GM21576 (cell line): Measurements from ENCODE around the gene SLC12A5.

Experiments used
- ATAC-seq: cut with Tn5 transposase; IDR thresholded peaks from one replicate; pipeline ENCODE4 v1.9.1; 2021; ENCODE audit warnings: mild to moderate bottlenecking, moderate library complexity; ENCODE audit not compliant: unreplicated experiment

Gene SLC12A5

GRCh38 chr20:46051556-46052308 is 22.7 kb downstream of the SLC12A5 start:
- no peak for ATAC-seq

DNA sequence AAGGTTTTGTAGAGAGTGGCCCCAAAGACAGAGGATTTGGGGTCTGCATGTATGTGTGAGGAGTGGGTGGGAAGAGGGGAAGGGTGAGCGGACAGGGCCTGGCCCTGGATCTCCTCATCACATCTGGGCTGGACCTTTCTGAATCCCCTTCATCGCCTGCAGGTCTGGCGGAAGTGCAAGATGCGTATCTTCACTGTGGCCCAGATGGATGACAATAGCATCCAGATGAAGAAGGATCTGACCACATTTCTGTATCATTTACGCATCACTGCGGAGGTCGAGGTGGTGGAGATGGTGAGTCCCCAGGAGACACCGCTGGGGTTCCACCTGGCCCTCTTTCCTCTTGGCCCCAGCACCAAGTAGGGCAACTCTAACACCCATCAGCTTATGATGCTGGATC is 24.4 kb downstream of the SLC12A5 start:
- no peak for ATAC-seq

GRCh38 chr20:46054606-46055005 is 25.6 kb downstream of the SLC12A5 start:
- no peak for ATAC-seq

DNA sequence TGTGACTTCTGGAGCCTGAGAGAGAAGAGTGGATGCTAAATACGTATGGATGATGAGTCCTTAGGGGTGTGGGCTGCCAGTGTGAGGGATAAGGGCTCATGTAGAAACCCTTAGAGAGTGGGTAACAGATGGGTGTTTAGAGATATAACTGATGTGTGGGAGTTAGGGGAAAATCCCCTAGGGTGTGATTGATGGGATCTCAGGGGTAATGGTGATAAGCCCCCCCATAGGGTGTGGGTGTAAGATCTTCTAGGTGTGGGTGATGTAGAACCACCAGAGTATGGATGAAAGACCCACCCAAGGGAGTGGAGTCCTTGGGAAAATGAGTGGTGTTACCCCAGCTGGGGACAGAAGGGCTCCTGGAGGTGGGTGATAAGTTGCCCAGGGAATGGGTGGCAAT is 26.3 kb downstream of the SLC12A5 start:
- no peak for ATAC-seq

DNA sequence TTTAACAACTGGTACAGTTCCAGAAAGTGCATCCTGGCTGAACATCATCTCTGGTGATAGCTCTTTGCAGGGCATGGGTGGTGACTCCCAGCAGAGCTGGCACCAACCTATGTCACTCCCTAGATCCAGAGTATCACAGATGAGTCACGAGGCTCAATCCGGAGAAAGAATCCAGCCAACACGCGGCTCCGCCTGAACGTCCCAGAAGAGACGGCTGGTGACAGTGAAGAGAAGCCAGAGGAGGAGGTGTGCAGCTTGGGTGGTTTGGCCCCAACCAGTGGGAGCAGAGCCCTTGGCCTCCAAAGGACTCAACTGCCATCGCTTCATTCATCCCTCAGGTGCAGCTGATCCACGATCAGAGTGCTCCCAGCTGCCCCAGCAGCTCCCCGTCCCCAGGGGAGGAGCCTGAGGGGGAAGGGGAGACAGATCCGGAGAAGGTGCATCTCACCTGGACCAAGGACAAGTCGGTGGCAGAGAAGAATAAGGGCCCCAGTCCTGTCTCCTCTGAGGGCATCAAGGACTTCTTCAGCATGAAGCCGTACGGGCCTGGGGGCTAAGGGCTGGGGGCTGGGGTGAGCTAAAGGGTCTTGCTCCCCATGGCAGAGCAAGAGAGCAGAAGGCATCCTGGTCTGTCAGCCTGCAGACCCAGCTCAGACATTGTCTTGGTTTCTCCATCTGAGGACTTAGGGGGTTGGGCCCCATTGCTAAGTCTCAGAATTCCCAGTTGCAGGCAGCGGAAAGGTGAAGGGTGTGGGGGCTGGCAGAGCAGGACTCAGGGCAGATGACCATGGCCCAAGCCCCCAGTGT is 27.2 kb downstream of the SLC12A5 start:
- no peak for ATAC-seq

- ATAC-seq = no peak
Observed at GRCh38 chr20:46056970-46057855, 28.2 kb downstream of the SLC12A5 start.

- ATAC-seq = no peak
Observed at GRCh38 chr20:46057856-46058598, 29.0 kb downstream of the SLC12A5 start.

GRCh38 chr20:46058599-46059281 is 29.7 kb downstream of the SLC12A5 start:
- no peak for ATAC-seq

DNA sequence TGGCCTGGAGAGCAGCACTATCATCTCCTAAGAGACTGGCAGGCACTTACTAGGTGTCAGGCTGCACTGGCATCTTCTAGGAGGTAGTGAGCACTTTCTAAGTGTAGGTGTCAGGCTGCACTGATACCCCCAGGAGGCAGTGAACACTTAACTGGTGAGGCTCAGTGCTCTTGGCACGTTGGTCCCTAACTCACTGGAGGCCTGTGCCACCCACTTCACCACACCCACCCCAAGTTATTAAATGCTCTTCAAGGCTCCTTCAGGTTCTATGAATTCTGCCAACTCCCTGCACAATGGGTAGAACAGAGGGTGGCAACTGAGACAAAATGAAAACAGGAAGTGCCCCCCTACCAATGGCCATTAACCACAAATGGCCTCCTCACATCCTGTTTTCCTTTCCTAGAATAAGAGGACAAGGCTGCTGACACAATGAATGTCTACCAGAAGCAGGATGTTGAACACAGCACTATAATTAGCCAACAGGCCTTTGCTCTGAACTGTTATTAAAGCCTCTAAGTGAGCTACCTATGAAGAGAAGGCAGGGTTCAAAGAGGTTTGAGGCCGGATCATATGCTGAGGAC is 31.4 kb downstream of the SLC12A5 start:
- ATAC-seq = no peak

GRCh38 chr20:46060975-46061374 is 32.0 kb downstream of the SLC12A5 start:
- no peak for ATAC-seq

GRCh38 chr20:46062151-46062550 is 33.1 kb downstream of the SLC12A5 start:
- ATAC-seq = no peak

DNA sequence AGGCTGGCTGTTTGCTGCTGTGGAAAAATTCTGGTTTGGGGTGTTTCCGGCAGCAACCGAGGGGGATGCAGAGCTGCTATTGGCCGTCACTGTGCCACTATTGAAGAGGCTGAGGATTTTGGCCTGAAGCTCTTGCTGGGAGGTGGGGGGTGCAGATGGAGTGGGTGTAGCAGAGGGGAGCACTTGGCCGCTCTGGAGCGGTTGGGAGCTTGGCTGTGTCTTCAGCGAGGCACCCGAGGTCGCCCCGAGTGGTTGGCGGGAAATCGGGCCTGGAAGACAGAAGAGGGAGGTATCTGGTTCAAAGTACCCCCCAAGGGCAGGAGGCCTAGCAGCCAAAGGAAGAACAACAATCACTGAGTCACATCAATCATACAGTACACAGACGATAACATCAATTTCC is 33.6 kb downstream of the SLC12A5 start:
- no peak for ATAC-seq

DNA sequence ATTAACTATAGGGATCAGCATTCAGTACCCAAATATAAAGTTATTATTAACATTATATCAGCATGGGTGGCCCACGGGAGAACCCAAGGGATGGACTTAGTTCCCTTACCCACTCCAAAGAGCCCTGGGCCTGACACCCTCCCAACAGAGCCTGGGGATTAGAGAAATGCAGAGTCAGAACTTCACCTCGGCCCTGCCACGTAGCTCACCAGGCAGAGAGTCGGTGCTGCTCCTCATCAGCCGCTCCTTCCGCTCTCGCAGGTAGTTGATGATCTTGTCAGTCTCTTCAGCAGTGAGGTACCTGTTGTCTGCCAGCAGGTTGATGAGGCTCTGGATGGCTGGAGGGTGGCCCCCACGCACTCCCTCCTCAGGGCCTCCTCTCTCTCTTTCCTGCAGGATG is 34.1 kb downstream of the SLC12A5 start:
- no peak for ATAC-seq

DNA sequence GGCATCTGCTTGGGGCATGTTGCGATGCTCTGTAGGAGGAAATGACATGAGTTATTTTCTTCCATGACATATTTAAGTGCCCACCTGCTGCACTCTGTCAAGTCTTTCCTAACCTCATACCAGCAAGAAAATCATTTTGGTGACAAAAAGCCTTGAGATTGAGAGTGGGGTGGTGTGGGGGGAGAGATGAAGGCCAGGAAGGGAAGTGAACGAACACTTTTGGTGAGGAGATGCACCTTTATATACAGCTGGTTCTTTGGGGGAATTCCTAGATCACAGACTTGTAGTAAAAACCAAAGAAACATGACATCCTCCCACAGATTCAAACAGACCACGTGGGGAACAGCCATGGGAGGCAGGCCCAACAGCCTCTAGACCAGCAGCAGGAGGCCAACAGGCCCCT is 34.6 kb downstream of the SLC12A5 start:
- no peak for ATAC-seq

- ATAC-seq = no peak
Observed at GRCh38 chr20:46065006-46065405, 36.0 kb downstream of the SLC12A5 start.

DNA sequence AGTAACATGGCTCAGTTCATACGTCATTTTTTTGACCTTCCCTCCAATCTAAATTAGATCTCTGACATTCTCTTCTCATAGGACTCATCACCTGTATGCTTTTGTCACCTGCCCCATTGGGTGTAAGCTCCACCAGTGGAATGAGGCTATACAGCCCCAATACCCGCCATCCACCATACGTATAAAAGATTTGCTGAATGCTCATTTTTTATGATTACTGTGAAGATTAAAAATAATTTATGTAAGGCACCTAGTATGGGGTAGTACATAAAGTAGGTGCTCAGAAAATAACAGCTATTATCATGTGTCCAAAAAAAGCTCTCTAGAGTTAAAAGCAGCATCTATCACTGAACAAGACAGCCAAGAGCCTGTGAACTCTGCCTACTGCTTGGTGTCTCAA is 36.7 kb downstream of the SLC12A5 start:
- ATAC-seq = no peak

DNA sequence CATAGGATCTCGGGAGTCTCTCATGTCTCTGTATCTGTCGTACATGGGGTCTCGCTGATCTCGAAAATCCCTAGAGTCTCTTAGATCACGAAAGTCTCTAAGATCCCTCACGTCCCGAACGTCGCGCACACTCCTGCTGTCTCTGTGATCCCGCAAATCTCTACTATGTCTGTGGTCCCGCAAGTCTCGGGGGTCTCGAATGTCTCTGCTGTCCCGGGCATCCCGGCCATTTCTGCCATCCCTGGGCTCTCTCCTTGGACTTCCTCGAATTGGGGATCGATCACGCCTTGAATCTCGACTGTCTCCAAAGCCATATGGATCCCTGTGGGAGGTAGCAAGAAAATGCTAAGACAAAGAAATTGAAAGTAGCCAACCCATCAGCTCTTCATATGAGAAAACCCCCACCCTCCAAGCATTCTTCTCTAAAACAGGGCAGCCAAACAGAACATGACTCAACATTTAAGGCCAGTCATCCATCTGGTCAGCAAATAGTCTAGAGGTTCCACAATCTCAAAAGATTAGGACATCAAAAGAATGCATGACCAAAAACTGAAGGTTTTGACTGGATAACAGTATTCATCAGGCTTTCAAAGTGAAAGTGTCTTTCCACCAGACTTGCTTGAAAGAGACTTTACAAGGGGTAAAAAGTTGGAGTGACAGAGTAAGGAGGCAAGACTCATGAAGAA is 41.3 kb downstream of the SLC12A5 start:
- ATAC-seq = no peak

DNA sequence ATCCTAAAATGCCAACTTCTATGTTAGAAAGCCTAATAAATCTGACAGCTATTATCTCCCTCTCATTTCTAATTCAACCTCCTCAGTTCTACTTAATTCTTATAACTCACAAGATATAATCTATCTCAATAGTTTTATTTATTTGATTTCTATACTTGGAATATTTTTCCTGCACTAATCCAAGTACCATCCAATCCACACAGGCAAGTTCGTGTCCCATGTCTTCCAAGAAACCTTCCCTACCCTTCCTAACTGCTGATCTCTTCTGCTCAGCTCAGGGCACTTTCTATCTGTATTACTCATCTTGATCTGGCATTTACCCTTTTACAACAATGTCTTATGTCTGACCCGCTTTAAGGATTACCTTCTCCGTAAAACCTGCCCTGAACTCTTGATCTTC is 42.6 kb downstream of the SLC12A5 start:
- no peak for ATAC-seq

- no peak for ATAC-seq
Observed at GRCh38 chr20:46073024-46073423, 44.0 kb downstream of the SLC12A5 start.
